Adrenal gland (tissue), 12 donors: ENCODE data around the gene MYO7A. TPM values are rescaled to one million over a fixed set of nuclear protein-coding genes. Genes with fewer than 3 reads are reported as not detected.
A peak's percentile ranks its signal among the peaks of the same experiment; 100 is the strongest.

Experiments
- DNase-seq, 7 donors: peaks; one replicate each; pipeline ENCODE4 v3.0.0-alpha.2; 2019 to 2020
- H3K27ac ChIP-seq, 5 donors: fragments of 200-600 bp; sonication (generic) in 4 of 5; 1 replicate in 3 of 5; 2 replicates in 2 of 5; pipeline versions ENCODE4 v1.5.1 to v1.8.0; 2016 to 2020; ENCODE audit warnings: mild to moderate bottlenecking in 1 of 5
- H3K27me3 ChIP-seq: fragments of 200-600 bp; 2 replicates; pipeline ENCODE4 v1.8.0; 2021
- H3K36me3 ChIP-seq, 2 donors: fragments of 200-600 bp; replicated peaks in 1 of 2; 1 replicate in 1 of 2; 2 replicates in 1 of 2; pipeline versions ENCODE4 v1.5.1 to v1.8.0; 2018 to 2022
- H3K4me1 ChIP-seq, 2 donors: fragments of 200-600 bp; replicated peaks in 1 of 2; 1 replicate in 1 of 2; 2 replicates in 1 of 2; pipeline versions ENCODE4 v1.5.1 to v1.8.0; 2018 to 2021
- H3K4me3 ChIP-seq, 4 donors: fragments of 200-600 bp; sonication (generic) in 3 of 4; one replicate each; pipeline ENCODE4 v1.5.1; 2016 to 2018
- H3K9me3 ChIP-seq, 3 donors: fragments of 200-600 bp; sonication (generic) in 1 of 3; replicated peaks in 1 of 3; 1 replicate in 2 of 3; 2 replicates in 1 of 3; pipeline versions ENCODE4 v1.5.1 to v1.8.0; 2016 to 2021
- CTCF ChIP-seq, 6 experiments: fragments of 450-650 bp in 4 of 6; fragments of 200-600 bp in 2 of 6; sonication (generic) in 1 of 6; IDR thresholded peaks; 1 replicate in 5 of 6; 2 replicates in 1 of 6; pipeline versions ENCODE4 v1.5.1 to v1.8.0; 2016 to 2021; ENCODE audit warnings: antibody characterized with exemption in 6 of 6, mild to moderate bottlenecking in 2 of 6, moderate library complexity in 1 of 6
- POLR2A ChIP-seq, 2 donors: fragments of 450-650 bp; IDR thresholded peaks; one replicate each; pipeline ENCODE4 v1.6.1; 2017; ENCODE audit warnings: antibody characterized with exemption in 2 of 2, mild to moderate bottlenecking in 2 of 2, moderate library complexity in 1 of 2
- WGBS, 4 donors: extraction: QIAGEN DNeasy Blood & Tissue Kit in 2 of 4; methylation state at CpG; one replicate each; pipeline versions ENCODE4 v1.1.5 to v1.1.7; 2013 to 2017; 5-methylcytosine and 5-hydroxymethylcytosine counted together
- intact Hi-C, 2 donors: fragments of 100-400 bp; cut with DNase I; formaldehyde crosslinking; loops; one replicate each; pipeline versions ENCODE4 v1.14.1 to v1.15.0; 2022 to 2023
- polyA plus RNA-seq, 3 donors: library from polyadenylated mRNA; stranded (reverse); fragments of 200-250 nt in 2 of 3; fragments of 350-450 nt in 1 of 3; fragmentation: Illumina TruSeq in 1 of 3; extraction: RNeasy Lipid Tissue Mini Kit (QIAGEN cat#74804) in 1 of 3; gene quantifications; one replicate each; pipeline ENCODE4 v1.2.3, GENCODE V29; 2013 to 2014
- total RNA-seq, 9 donors: library from RNA; depleted of rRNA in 4 of 9; stranded (reverse); fragments of >200 nt in 4 of 9; fragments of 120-200 nt in 1 of 9; fragmentation: NEBNext Ultra II Directional in 1 of 9; extraction: Animal tissue kit (Norgen Biotek cat#: 25700) in 1 of 9; gene quantifications; one replicate each; pipeline versions ENCODE4 v1.1.0 to v1.2.4, GENCODE V29; 2013 to 2023
- donor health status: healthy with polysubstance abuse.
- donor health status: Bipolar disorder and iron deficiency.
- donor health status: DM: yes; HTN: yes; CAD: no.
- donor health status: DM: no; HTN: no; CAD: no.
- donor health status: DM: no; HTN: no; CAD: no.
- donor health status: DM: yes; HTN: yes; CAD: no.

The MYO7A gene
- total and polyA plus RNA-seq, 12 donors: 5.5 to 175 (median 91.6) TPM

- no peak for DNase-seq
- Histone ChIP-seq H3K36me3 (peaks cover 0 to 74% of the 10 kb centered on the region in 2 donors), H3K9me3 (no peaks in the 10 kb centered on the region), H3K4me3 (no peak overlapping the region), H3K4me1 (no peaks in the 10 kb centered on the region), H3K27ac (no peak overlapping the region), H3K27me3 (no peaks in the 10 kb centered on the region)
- intact Hi-C loops: no loop called here
- TF ChIP-seq POLR2A (IDR thresholded peaks at IDR 0.05) (no peak), CTCF (IDR thresholded peaks at IDR 0.05) (no peak)
- WGBS, 4 donors: 91 to 100% (median 95%) methylated on average over 3 to 14 of the region's 14 CpGs
These were observed 83.0 kb downstream of the MYO7A start for GRCh38 chr11:77211040-77211451.

- 77 to 87% (median 84%) methylated on average over 6 to 11 of the region's 11 CpGs for WGBS, 4 donors
- peak in 1 of 7 donors; percentile 44 for DNase-seq
- H3K9me3 ChIP-seq: no peaks in the 10 kb centered on the region
- TF ChIP-seq CTCF (IDR thresholded peaks at IDR 0.05): no peak
- TF ChIP-seq POLR2A (IDR thresholded peaks at IDR 0.05): no peak
- H3K36me3 ChIP-seq: peaks cover 0 to 69% of the 10 kb centered on the region in 2 donors
- intact Hi-C loops: no loop called here
- H3K27me3 ChIP-seq: no peaks in the 10 kb centered on the region
- no peak overlapping the region for H3K4me3 ChIP-seq
- no peak overlapping the region for H3K27ac ChIP-seq
- no peaks in the 10 kb centered on the region for H3K4me1 ChIP-seq
These were observed 83.7 kb downstream of the MYO7A start for GRCh38 chr11:77211594-77212251.

- intact Hi-C loops: no loop called here
- Histone ChIP-seq H3K4me3 (no peak overlapping the region), H3K27ac (no peak overlapping the region), H3K9me3 (no peaks in the 10 kb centered on the region), H3K4me1 (no peaks in the 10 kb centered on the region), H3K27me3 (no peaks in the 10 kb centered on the region), H3K36me3 (peaks cover 0 to 65% of the 10 kb centered on the region in 2 donors)
- no peak for TF ChIP-seq POLR2A (IDR thresholded peaks at IDR 0.05)
- DNase-seq: no peak
- WGBS, 4 donors: 94 to 97% (median 95%) methylated on average over 8 of the region's 8 CpGs
These were observed 84.4 kb downstream of the MYO7A start for GRCh38 chr11:77212314-77213007.

- intact Hi-C loops: no loop called here
- Histone ChIP-seq H3K27me3 (no peaks in the 10 kb centered on the region), H3K36me3 (peaks cover 0 to 59% of the 10 kb centered on the region in 2 donors), H3K4me3 (no peak overlapping the region), H3K4me1 (no peaks in the 10 kb centered on the region), H3K27ac (no peak overlapping the region), H3K9me3 (no peaks in the 10 kb centered on the region)
- WGBS, 4 donors: 87 to 94% (median 89%) methylated on average over 12 to 13 of the region's 13 CpGs
- TF ChIP-seq CTCF (IDR thresholded peaks at IDR 0.05): no peak
- TF ChIP-seq POLR2A (IDR thresholded peaks at IDR 0.05): no peak
- peak in 1 of 7 donors; percentile 39 for DNase-seq
These were observed 85.1 kb downstream of the MYO7A start for GRCh38 chr11:77213029-77213579.
